ENCODE results near the gene CHAC2. TPM values are rescaled to one million over a fixed set of nuclear protein-coding genes. Genes with fewer than 3 reads are reported as not detected.

The CHAC2 gene
- total and polyA plus RNA-seq, 2 of the 13 experiments (the other 11 are each of a cell fraction or from before 2014, with no cell fraction given), result 1.7 to 10.7 TPM

- TF ChIP-seq TEF (CRISPR knock-in tag; IDR thresholded peaks at IDR 0.05) (no peak), MLXIP (CRISPR knock-in tag; IDR thresholded peaks at IDR 0.05; ENCODE audit: borderline replicate concordance) (no peak), THAP11 (CRISPR knock-in tag; IDR thresholded peaks at IDR 0.05) (peak; percentile 98), NFKBIZ (CRISPR knock-in tag; IDR thresholded peaks at IDR 0.05) (peak; percentile 14; the same call in 1 of the 2 replicates), ZNF780A (CRISPR knock-in tag; IDR thresholded peaks at IDR 0.05) (no peak), ZNF496 (CRISPR knock-in tag; IDR thresholded peaks at IDR 0.05; ENCODE audit: insufficient replicate concordance) (no peak), IRX3 (CRISPR knock-in tag; IDR thresholded peaks at IDR 0.05; ENCODE audit: borderline replicate concordance, low read depth) (no peak), HOXA5 (CRISPR knock-in tag; IDR thresholded peaks at IDR 0.05) (peak; percentile 45; the same call in 1 of the 2 replicates), ZNF598 (CRISPR knock-in tag; IDR thresholded peaks at IDR 0.05; ENCODE audit: borderline replicate concordance) (peak; percentile 63; the same call in 1 of the 2 replicates), STAG1 (CRISPR knock-in tag; IDR thresholded peaks at IDR 0.05) (no peak), CEBPB (IDR thresholded peaks at IDR 0.05; ENCODE audit: borderline replicate concordance, low read depth, low read length) (no peak), RXRA (CRISPR knock-in tag; IDR thresholded peaks at IDR 0.05) (peak; percentile 85), WIZ (CRISPR knock-in tag; IDR thresholded peaks at IDR 0.05) (peak; percentile 42; the same call in 1 of the 2 replicates), DZIP1 (CRISPR knock-in tag; IDR thresholded peaks at IDR 0.05) (peak; percentile 49; the same call in 1 of the 2 replicates), ZNF609 (CRISPR knock-in tag; IDR thresholded peaks at IDR 0.05; ENCODE audit: borderline replicate concordance) (no peak), SNAI1 (CRISPR knock-in tag; IDR thresholded peaks at IDR 0.05; ENCODE audit: borderline replicate concordance) (no peak; the same call in 1 of the 2 replicates), ATF3 (CRISPR knock-in tag; IDR thresholded peaks at IDR 0.05) (no peak)
Measured at GRCh38 chr2:53767405-53768241, at the start of gene CHAC2 (continued).
